Memory B cell (primary cell): ENCODE measurements around the gene TRIM61.
"Not testable (repeated sequence)": the region's sequence is repeated elsewhere in the genome, so short reads cannot be mapped to it uniquely, and the experiment has no call there.

Source experiments
- ATAC-seq: fragments of 150-1000 bp; cut with Tn5 transposase; 2 replicates; pipeline ENCODE4 v1.10.0; 2021; ENCODE audit warnings: low read depth, mild to moderate bottlenecking, moderate library complexity
- DNase-seq, 2 donors: peaks; one replicate each; pipeline ENCODE4 v3.0.0; 2022; ENCODE audit warnings: low spot score in 2 of 2
- H3K27ac Mint-ChIP-seq: one replicate; pipeline ENCODE4 v1.8.0; 2022; ENCODE audit warnings: mild to moderate bottlenecking, moderate library complexity, mixed read lengths
- H3K27me3 Mint-ChIP-seq: one replicate; pipeline ENCODE4 v1.8.0; 2022; ENCODE audit warnings: mixed read lengths
- H3K36me3 Mint-ChIP-seq: one replicate; pipeline ENCODE4 v1.8.0; 2022; ENCODE audit warnings: mild to moderate bottlenecking, mixed read lengths
- H3K4me1 Mint-ChIP-seq: one replicate; pipeline ENCODE4 v1.8.0; 2022; ENCODE audit warnings: mixed read lengths
- H3K4me3 Mint-ChIP-seq: one replicate; pipeline ENCODE4 v1.8.0; 2022; ENCODE audit warnings: mild to moderate bottlenecking, moderate library complexity, mixed read lengths
- H3K9me3 Mint-ChIP-seq: one replicate; pipeline ENCODE4 v1.8.0; 2022; ENCODE audit warnings: mixed read lengths

Gene TRIM61

DNA sequence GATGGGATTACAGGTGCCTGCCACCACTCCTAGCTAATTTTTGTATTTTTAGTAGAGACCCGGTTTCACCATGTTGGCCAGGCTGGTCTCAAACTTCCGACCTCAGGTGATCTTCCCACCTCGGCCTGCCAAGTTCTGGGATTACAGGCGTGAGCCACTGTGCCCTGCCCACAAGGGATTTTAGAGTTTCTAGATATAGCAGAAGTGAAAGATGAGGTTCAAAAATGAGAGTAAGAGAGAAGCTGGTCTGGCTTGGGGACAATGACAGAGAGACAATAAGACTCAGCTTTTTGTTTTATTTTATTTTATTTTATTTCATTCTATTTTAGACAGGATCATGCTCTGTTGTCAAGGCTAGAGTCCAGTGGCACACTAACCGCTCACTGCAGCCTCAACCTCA lies 30.6 kb downstream of the TRIM61 start:
- peaks cover 11% of the 10 kb centered on the region for H3K27me3 Mint-ChIP-seq

DNA sequence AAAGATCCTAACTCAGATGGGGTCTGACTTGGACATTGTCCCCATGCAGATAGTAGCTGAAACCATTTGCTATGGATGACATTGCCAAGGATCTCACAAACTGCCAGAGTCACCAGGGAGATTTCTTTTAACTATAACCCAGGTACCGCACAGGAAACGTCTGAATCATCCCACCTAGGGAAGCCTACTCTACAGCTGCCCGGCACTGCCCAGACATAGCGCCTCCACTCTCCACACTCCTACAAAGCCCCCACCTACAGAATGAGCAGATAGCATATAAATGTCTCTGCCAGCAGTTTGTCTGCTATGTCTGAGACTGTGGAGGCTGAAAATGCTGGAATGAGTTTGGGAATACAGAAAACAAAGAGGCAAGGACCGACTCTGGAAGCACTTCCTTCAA lies 32.3 kb downstream of the TRIM61 start:
- Mint-ChIP-seq H3K27ac (no peak overlapping the region), H3K9me3 (no peaks in the 10 kb centered on the region), H3K27me3 (peaks cover 13% of the 10 kb centered on the region), H3K4me3 (no peak overlapping the region), H3K4me1 (no peaks in the 10 kb centered on the region), H3K36me3 (no peaks in the 10 kb centered on the region)
- DNase-seq, result no peak
- ATAC-seq, result no peak

More for the DNA sequence above, 30.6 kb downstream of the TRIM61 start:
- H3K4me3 Mint-ChIP-seq, result no peak overlapping the region
- H3K27ac Mint-ChIP-seq, result no peak overlapping the region
- H3K4me1 Mint-ChIP-seq, result no peaks in the 10 kb centered on the region
- no peaks in the 10 kb centered on the region for H3K9me3 Mint-ChIP-seq
- DNase-seq, result no peak
- H3K36me3 Mint-ChIP-seq, result no peaks in the 10 kb centered on the region
- no peak for ATAC-seq

DNA sequence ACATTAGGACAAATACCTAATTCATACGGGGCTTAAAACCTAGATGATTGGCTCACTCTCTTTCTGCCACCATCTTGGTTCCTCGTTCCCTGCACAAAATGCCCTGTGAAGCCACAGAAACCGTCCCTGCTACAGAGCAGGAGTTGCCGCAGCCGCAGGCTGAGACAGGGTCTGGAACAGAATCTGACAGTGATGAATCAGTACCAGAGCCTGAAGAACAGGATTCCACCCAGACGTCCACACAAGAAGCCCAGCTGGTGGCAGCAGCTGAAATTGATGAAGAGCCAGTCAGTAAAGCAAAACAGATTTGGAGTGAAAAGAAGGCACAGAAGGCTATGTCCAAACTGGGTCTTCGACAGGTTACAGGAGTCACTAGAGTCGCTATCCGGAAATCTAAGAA lies 34.3 kb downstream of the TRIM61 start:
- no peak for DNase-seq
- no peaks in the 10 kb centered on the region for H3K4me1 Mint-ChIP-seq
- H3K27ac Mint-ChIP-seq, result no peak overlapping the region
- H3K27me3 Mint-ChIP-seq, result peaks cover 17% of the 10 kb centered on the region
- H3K9me3 Mint-ChIP-seq, result no peaks in the 10 kb centered on the region
- no peak for ATAC-seq
- H3K4me3 Mint-ChIP-seq, result no peak overlapping the region
- no peaks in the 10 kb centered on the region for H3K36me3 Mint-ChIP-seq

DNA sequence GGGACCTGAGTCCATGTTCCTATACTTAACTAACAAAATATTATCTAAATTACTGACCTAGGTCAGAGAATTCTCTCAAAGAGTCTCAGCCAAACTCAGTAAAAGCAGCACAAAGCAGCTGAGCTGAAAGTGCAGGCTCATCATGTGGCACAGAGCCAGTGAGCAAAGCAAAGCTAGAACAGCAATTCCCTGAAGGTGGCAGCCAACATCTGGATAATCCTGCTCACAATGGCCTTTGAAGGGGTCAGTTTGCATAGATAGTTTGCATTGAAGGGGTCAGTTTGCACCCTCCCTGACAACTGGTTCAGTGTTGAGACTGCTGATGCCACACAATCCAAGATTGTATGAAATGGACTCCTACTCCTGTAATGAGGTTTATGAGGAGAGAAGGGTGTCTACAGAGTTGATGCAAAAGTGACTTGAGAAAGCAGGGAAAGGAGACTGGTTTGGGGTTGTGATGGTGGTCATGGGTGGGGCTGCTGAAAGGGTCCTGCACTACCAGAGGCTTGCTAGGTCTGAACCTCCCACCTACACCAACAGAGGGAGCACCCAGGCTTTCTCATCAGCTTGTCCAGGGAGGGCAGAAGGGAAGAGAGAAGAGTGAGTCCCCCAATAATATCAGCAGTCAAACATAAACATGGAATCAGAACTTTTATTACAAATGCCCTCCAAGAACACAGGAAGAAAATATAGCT lies 39.7 kb downstream of the TRIM61 start:
- Mint-ChIP-seq H3K9me3 (no peaks in the 10 kb centered on the region), H3K27me3 (peaks cover 9% of the 10 kb centered on the region), H3K27ac (no peak overlapping the region), H3K4me1 (no peaks in the 10 kb centered on the region), H3K4me3 (no peak overlapping the region), H3K36me3 (no peaks in the 10 kb centered on the region)
- ATAC-seq (no peak), DNase-seq (no peak)

DNA sequence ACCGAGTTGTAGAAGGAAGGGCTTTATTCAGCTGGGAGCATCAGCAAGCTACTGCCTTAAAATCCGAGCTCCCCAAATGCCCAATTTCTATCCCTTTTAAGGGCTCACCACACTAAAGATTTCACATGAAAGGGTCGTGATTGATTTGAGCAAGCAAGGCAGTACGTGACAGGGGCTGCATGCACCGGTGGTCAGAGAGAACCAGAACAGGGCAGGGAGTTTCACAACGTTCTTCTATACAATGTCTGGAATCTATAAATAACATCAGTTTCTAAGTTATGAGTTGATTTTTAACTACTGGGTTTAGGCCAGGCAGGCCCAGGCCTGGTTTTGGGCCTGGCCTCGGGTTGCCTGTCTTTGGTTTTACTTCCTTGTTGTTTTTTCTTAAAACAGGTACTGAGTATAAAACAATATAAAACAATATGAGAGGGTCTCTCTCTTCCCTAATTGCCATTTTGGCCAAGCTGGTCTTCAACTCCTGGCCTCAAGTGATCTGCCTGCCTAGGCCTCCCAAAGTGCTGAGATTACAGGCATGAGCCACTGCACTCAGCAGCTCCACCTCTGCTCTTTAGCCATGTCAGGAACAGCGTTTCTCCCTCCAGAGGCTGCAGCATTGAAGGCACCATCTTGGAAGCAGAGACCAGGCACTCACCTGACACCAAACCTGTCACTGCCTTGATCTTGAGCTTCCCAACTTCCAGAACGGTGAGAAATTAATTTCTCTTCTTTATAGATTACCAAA lies 41.4 kb downstream of the TRIM61 start:
- not testable (repeated sequence) for DNase-seq, H3K9me3 Mint-ChIP-seq, H3K36me3 Mint-ChIP-seq, H3K27ac Mint-ChIP-seq, H3K4me1 Mint-ChIP-seq, H3K27me3 Mint-ChIP-seq, ATAC-seq, H3K4me3 Mint-ChIP-seq

DNA sequence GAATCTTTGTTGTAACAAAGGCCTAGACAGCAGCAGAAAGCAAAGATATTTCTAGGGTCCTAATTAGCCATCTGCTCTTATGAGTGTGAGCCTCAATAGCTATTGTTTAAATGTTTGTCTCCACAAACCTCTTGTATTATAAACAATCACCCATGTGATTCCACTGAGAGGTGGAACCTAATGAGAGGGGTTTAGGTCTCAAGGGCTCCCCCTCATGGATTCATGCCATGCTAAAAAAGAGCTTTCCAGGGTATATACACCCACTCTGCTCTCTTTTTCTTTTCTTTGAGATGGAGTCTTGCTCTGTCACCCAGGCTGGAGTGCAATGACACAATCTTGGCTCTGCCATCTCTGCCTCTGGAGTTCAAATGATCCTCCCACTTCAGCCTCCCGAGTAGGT lies 42.1 kb downstream of the TRIM61 start:
- peaks cover 7% of the 10 kb centered on the region for H3K27me3 Mint-ChIP-seq
- no peak for ATAC-seq
- no peak overlapping the region for H3K27ac Mint-ChIP-seq
- no peak overlapping the region for H3K4me3 Mint-ChIP-seq
- no peaks in the 10 kb centered on the region for H3K36me3 Mint-ChIP-seq
- no peak for DNase-seq
- no peaks in the 10 kb centered on the region for H3K9me3 Mint-ChIP-seq
- H3K4me1 Mint-ChIP-seq, result peaks cover 2% of the 10 kb centered on the region

DNA sequence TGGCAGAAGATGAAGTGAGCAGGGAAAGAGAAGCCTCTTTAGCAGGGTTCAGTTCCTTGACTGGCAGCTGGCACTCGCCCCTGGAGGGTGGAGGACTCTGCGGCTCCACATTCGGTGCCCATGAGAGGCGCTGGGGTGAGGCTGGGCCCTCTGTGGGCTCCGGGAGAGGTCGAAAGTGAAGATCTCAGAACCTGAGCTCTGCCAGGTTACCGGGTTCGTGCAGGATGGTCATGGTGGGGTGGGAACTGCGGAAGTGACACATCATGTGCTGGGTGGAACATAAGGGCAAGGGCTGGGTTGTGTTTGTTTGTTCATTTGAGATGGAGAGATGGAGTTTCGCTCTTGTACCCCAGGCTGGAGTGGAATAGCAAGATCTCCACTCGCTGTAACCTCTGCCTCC lies 44.2 kb downstream of the TRIM61 start:
- Mint-ChIP-seq H3K4me3 (no peak overlapping the region), H3K36me3 (no peaks in the 10 kb centered on the region), H3K9me3 (no peaks in the 10 kb centered on the region), H3K27me3 (peaks cover 4% of the 10 kb centered on the region), H3K4me1 (peaks cover 2% of the 10 kb centered on the region), H3K27ac (no peak overlapping the region)
- ATAC-seq, result no peak
- no peak for DNase-seq

DNA sequence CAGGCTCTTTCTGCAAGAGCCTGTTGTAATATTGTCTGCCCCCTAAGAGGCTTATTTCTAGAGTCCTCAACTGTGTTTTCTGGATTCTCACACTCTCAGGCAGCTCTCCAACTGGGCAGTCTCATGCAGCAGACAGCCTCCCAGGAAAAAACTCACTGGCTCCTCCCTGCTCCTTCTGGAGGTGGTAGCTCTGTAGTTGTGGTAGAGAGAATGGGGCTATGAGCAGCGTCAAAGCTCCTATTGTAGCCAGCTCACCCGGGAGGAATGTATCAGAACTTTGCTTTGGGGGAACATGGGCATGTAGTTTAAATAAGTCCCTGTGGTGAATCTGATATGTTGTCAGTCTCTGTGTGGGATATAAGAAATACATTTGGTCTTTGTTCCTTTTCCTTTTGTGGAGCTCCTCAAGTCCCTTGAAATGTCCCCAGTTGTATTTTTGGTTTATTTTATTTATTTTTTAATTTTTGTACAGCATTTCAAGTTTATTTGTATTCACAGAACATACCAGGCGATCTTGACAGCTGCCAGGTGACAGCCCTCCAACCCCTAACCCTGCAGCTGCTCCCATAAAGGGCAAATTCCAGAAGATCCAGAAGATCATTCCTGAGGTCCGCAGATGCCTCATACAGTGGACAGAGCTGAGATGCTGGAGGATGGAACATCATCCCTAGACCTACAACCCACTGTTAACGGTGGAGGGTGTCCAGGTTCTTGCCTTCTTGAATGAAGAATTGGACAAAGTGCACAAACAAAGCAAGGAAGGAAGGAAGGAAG lies 45.7 kb downstream of the TRIM61 start:
- no peak for ATAC-seq
- Mint-ChIP-seq H3K36me3 (no peaks in the 10 kb centered on the region), H3K4me1 (peaks cover 2% of the 10 kb centered on the region), H3K4me3 (no peak overlapping the region), H3K9me3 (no peaks in the 10 kb centered on the region), H3K27ac (no peak overlapping the region), H3K27me3 (peaks cover 4% of the 10 kb centered on the region)
- no peak for DNase-seq

DNA sequence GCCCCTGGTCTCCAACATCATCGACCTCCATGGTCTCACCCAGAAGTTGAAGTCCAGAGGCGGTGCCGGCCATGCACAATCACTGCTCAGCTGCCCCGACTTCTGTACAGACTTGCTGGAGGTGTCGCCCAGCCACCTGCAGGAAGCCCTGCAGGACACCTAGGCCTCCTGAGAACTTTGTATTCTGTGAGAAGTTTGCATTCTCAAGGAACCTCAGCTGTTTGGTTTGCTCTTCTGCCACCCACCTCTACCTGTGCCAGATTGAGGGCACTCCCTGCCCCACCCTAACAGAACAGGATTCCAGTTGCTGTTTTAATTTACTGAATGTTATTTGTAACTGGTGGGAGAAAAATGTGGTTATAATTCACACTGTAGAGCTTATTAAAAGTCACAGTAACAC lies 46.8 kb downstream of the TRIM61 start:
- H3K27ac Mint-ChIP-seq, result no peak overlapping the region

DNA sequence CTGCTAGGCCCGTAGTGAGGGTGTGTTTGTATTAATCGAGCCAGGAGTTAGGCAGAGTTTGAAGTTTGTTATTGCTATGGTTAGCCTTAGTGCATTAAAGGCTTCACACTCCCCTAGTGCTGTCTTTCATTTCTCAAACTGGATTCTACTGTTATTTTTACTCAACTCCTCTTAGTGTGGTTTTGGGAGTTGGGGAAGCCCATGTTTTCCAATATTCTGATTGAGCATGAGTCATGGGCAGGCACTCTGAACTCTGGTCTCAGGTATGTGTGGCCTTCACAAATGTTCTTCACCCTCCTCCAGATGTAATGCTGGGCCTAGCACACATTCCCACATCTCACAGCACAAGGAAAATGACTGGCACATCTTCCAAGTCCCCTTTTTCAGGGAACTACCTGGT lies 50.4 kb downstream of the TRIM61 start:
- H3K27me3 Mint-ChIP-seq, H3K36me3 Mint-ChIP-seq, DNase-seq, H3K4me1 Mint-ChIP-seq, ATAC-seq, H3K4me3 Mint-ChIP-seq, H3K9me3 Mint-ChIP-seq, H3K27ac Mint-ChIP-seq: not testable (repeated sequence)

More for the DNA sequence above, 46.8 kb downstream of the TRIM61 start:
- H3K27me3 Mint-ChIP-seq, result peaks cover 4% of the 10 kb centered on the region
- DNase-seq, result no peak
- no peak for ATAC-seq
- no peak overlapping the region for H3K4me3 Mint-ChIP-seq
- H3K36me3 Mint-ChIP-seq, result no peaks in the 10 kb centered on the region
- peaks cover 2% of the 10 kb centered on the region for H3K4me1 Mint-ChIP-seq
- no peaks in the 10 kb centered on the region for H3K9me3 Mint-ChIP-seq

DNA sequence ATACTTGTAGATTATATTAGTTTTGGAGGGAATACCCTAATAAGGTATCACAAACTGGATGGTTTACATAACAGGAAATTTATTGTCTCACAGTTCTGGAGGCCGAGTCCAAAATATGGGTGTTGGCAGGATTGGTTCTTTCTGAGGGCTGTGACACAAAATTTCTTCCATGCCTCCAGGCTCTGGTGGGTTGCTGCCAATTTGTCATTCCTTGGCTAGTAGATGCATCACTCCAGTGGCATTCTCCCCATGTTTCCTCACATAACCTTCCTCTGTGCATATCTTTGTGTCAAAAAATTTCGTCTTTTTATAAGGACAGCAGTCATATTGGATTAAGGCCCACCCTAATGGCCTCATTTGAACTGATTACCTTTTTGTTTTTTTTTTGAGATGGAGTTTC lies 51.2 kb downstream of the TRIM61 start:
- Mint-ChIP-seq H3K4me1 (no peaks in the 10 kb centered on the region), H3K36me3 (no peaks in the 10 kb centered on the region), H3K27ac (no peak overlapping the region), H3K27me3 (peaks cover 4% of the 10 kb centered on the region), H3K9me3 (peaks cover 2% of the 10 kb centered on the region), H3K4me3 (no peak overlapping the region)
- DNase-seq (no peak), ATAC-seq (no peak)

DNA sequence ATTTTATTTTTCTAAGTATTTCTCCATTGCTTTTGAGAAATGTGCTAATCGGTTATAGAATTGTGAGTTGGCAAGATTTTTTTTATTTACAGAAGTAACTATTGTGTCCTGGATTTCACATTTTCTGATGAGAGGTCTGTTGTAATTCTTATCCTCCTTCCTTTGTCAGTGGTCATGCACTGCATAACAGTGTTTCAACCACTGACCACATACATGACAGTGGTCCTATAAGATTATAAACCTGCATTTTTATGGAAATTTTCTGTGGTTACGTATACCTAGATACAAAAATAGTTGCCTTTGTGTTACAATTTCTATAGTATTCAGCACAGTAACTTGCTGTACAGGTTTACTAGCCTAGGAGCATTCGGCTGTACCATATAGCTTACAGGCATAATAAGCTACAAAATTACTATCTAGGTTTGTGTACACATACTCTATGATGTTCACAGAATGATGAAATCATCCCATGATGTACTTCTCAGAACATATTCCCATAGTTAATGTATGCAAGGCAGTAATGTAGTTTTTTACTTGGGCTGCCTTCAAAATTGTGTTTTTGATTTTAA lies 52.7 kb downstream of the TRIM61 start:
- peaks cover 2% of the 10 kb centered on the region for H3K9me3 Mint-ChIP-seq
- ATAC-seq, result no peak
- H3K4me1 Mint-ChIP-seq, result no peaks in the 10 kb centered on the region
- no peak for DNase-seq
- no peak overlapping the region for H3K4me3 Mint-ChIP-seq
- no peak overlapping the region for H3K27ac Mint-ChIP-seq
- peaks cover 6% of the 10 kb centered on the region for H3K27me3 Mint-ChIP-seq
- no peaks in the 10 kb centered on the region for H3K36me3 Mint-ChIP-seq

DNA sequence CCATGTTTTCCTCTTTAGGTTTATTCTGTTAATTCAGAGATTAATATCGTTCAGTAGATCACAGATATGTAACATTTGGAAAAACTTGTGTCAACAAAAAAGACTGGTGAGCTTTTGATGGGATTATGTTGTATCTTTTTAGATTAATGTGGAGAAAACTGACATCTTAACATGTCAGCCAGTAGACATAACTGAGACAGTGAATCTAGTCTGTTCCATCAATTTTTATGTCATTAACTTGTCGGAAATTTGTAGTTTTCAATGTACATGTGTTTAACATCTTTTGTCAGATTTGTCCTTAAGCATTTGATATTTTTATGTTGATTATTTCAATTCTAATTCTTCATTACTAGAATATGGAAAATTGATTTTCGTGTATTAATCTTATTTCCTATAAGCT lies 58.5 kb downstream of the TRIM61 start:
- Mint-ChIP-seq H3K9me3 (peaks cover 2% of the 10 kb centered on the region), H3K4me3 (no peak overlapping the region), H3K36me3 (no peaks in the 10 kb centered on the region), H3K4me1 (no peaks in the 10 kb centered on the region), H3K27ac (no peak overlapping the region), H3K27me3 (peaks cover 2% of the 10 kb centered on the region)
- DNase-seq (no peak), ATAC-seq (no peak)
